GM12878 (cell line): ENCODE results near the gene LRRC58. TPM values are rescaled to one million over a fixed set of nuclear protein-coding genes. Genes with fewer than 3 reads are reported as not detected.

ENCODE experiments used
- ATAC-seq: fragments of 200-7000 bp; cut with Tn5 transposase; 3 replicates; pipeline ENCODE4 v1.9.1; 2020; ENCODE audit warnings: mild to moderate bottlenecking, moderate library complexity
- BruUV-seq: library from RNA; stranded (reverse); fragments of 400-500 nt; replicated peaks from 2 replicates; lab custom pipeline; 2021; lab: Mats Ljungman, UMichigan
- CTCF ChIA-PET: fragments of 300-600 bp; sonication (Branson Sonifier 250); formaldehyde crosslinking; extraction: SDS; loops from one replicate; lab custom pipeline; 2021; ENCODE audit warnings: inconsistent platforms; lab: Yijun Ruan, JAX
- POLR2A ChIA-PET: fragments of 350-600 bp; formaldehyde crosslinking; extraction: SDS; loops from one replicate; lab custom pipeline; 2021; ENCODE audit warnings: inconsistent platforms; lab: Charles Lee
- RAD21 ChIA-PET: fragments of 300-600 bp; sonication (Branson Sonifier 250); formaldehyde crosslinking; loops from one replicate; lab custom pipeline; 2023; ENCODE audit warnings: antibody characterized with exemption; ENCODE audit not compliant: unreplicated experiment; lab: Charles Lee
- SMC1A ChIA-PET: fragments of 300-600 bp; sonication (Branson Sonifier 250); formaldehyde crosslinking; loops from one replicate; lab custom pipeline; 2023; ENCODE audit not compliant: unreplicated experiment, uncharacterized antibody; lab: Charles Lee
- DNase-seq: peaks from one replicate; pipeline ENCODE4 v3.0.0-alpha.2; 2011; ENCODE audit warnings: low read depth, low spot score
- FAIRE-seq: peaks from 3 replicates; lab custom pipeline; 2011; peaks lifted over from hg19 to GRCh38; lab: Jason Lieb, UNC
- H2AFZ ChIP-seq: 2 replicates; pipeline ENCODE4 v1.6.0; 2011; ENCODE audit warnings: low read depth, low read length, control low read depth; ENCODE audit not compliant: control insufficient read depth
- H3K27ac ChIP-seq: 2 replicates; pipeline ENCODE4 v1.5.1; 2011; ENCODE audit warnings: control low read depth; ENCODE audit not compliant: control insufficient read depth, insufficient read depth
- H3K27me3 ChIP-seq, 2 experiments: replicated peaks in 1 of 2; 2 replicates each; pipeline versions ENCODE4 v1.6.0 to v1.6.1; 2011; ENCODE audit warnings: low read length in 1 of 2; ENCODE audit not compliant: control insufficient read depth in 2 of 2, insufficient read depth in 2 of 2
- H3K36me3 ChIP-seq, 2 experiments: 2 replicates each; pipeline ENCODE4 v1.5.1; 2011; ENCODE audit warnings: low read length in 1 of 2; ENCODE audit not compliant: control insufficient read depth in 2 of 2, insufficient read depth in 2 of 2
- H3K4me1 ChIP-seq: 2 replicates; pipeline ENCODE4 v1.6.1; 2011; ENCODE audit warnings: mild to moderate bottlenecking, low read length, moderate library complexity, mixed read lengths; ENCODE audit not compliant: control insufficient read depth, insufficient read depth
- H3K4me2 ChIP-seq: 2 replicates; pipeline ENCODE4 v1.6.0; 2011; ENCODE audit warnings: control low read depth; ENCODE audit not compliant: control insufficient read depth, insufficient read depth
- H3K4me3 ChIP-seq: fragments of 200-600 bp; sonication (generic); 2 replicates; pipeline ENCODE4 v1.5.1; 2016
- H3K79me2 ChIP-seq: 2 replicates; pipeline ENCODE4 v1.6.0; 2011; ENCODE audit warnings: low read length; ENCODE audit not compliant: control insufficient read depth, insufficient read depth
- H3K9ac ChIP-seq: 2 replicates; pipeline ENCODE4 v1.8.0; 2011; ENCODE audit warnings: low read length, control low read depth, mixed read lengths; ENCODE audit not compliant: control insufficient read depth, insufficient read depth
- H3K9me3 ChIP-seq: replicated peaks from 3 replicates; pipeline ENCODE4 v1.5.1; 2011; ENCODE audit warnings: mild to moderate bottlenecking, low read length; ENCODE audit not compliant: control insufficient read depth, insufficient read depth
- H4K20me1 ChIP-seq: 2 replicates; pipeline ENCODE4 v1.6.0; 2011; ENCODE audit not compliant: control insufficient read depth, insufficient read depth
- BRCA1 ChIP-seq: IDR thresholded peaks from 2 replicates; pipeline ENCODE4 v1.6.1; 2011; ENCODE audit warnings: low read depth, low read length, improper control_type of control experiment
- EED ChIP-seq: sonication (generic); IDR thresholded peaks from 2 replicates; pipeline ENCODE4 v1.6.1; 2016; ENCODE audit warnings: antibody characterized with exemption, low read depth
- ETV6 ChIP-seq, 2 experiments: fragments of 450-650 bp in 1 of 2; IDR thresholded peaks in 1 of 2; conservative IDR thresholded peaks in 1 of 2; 2 replicates each; pipeline ENCODE4 v1.6.1; 2014; ENCODE audit warnings: antibody characterized with exemption in 1 of 2, borderline replicate concordance in 1 of 2, low read depth in 1 of 2, mild to moderate bottlenecking in 1 of 2, moderate library complexity in 1 of 2
- EZH2 ChIP-seq: IDR thresholded peaks from 2 replicates; pipeline ENCODE4 v1.6.1; 2012; ENCODE audit warnings: low read depth, mild to moderate bottlenecking, control low read depth, inconsistent platforms, low read length, borderline replicate concordance; ENCODE audit not compliant: control insufficient read depth
- GABPA ChIP-seq: IDR thresholded peaks from 2 replicates; pipeline ENCODE4 v1.6.1; 2014; ENCODE audit warnings: antibody characterized with exemption, low read depth, mild to moderate bottlenecking, inconsistent platforms
- GATAD2B ChIP-seq: fragments of 450-650 bp; conservative IDR thresholded peaks from 2 replicates; pipeline ENCODE4 v1.6.1; 2017; ENCODE audit warnings: low read depth, mild to moderate bottlenecking, moderate library complexity
- IKZF2 ChIP-seq, 2 experiments: fragments of 450-650 bp; IDR thresholded peaks; 2 replicates each; pipeline ENCODE4 v1.6.1; 2017; ENCODE audit warnings: mild to moderate bottlenecking in 2 of 2, moderate library complexity in 2 of 2
- MEF2B ChIP-seq: fragments of 450-650 bp; IDR thresholded peaks from 2 replicates; pipeline ENCODE4 v1.6.1; 2018; ENCODE audit warnings: mild to moderate bottlenecking, moderate library complexity; ENCODE audit not compliant: partially characterized antibody, poor library complexity, severe bottlenecking
- NBN ChIP-seq: fragments of 450-650 bp; IDR thresholded peaks from 2 replicates; pipeline ENCODE4 v1.6.1; 2016
- NFXL1 ChIP-seq: fragments of 450-650 bp; IDR thresholded peaks from 2 replicates; pipeline ENCODE4 v1.6.1; 2017; ENCODE audit warnings: antibody characterized with exemption, mild to moderate bottlenecking, borderline replicate concordance
- RB1 ChIP-seq: fragments of 450-650 bp; formaldehyde crosslinking; IDR thresholded peaks from 2 replicates; pipeline ENCODE4 v1.6.1; 2017; ENCODE audit warnings: mild to moderate bottlenecking, borderline replicate concordance
- SRF ChIP-seq, 2 experiments: IDR thresholded peaks; 2 replicates each; pipeline ENCODE4 v1.6.1; 2011; ENCODE audit warnings: low read depth in 2 of 2, low read length in 2 of 2, mild to moderate bottlenecking in 1 of 2, moderate library complexity in 1 of 2
- STAT3 ChIP-seq: IDR thresholded peaks from 2 replicates; pipeline ENCODE4 v1.6.1; 2011; ENCODE audit warnings: low read depth, low read length, improper control_type of control experiment
- TCF7 ChIP-seq: IDR thresholded peaks from 2 replicates; pipeline ENCODE4 v1.6.1; 2014; ENCODE audit warnings: antibody characterized with exemption, borderline replicate concordance
- USF1 ChIP-seq: IDR thresholded peaks from 2 replicates; pipeline ENCODE4 v1.6.1; 2011; ENCODE audit warnings: borderline replicate concordance, low read depth, mild to moderate bottlenecking, moderate library complexity, mixed read lengths, low read length; ENCODE audit not compliant: insufficient read depth; ENCODE audit errors: extremely low read length
- ZNF592 ChIP-seq: fragments of 450-650 bp; IDR thresholded peaks from 2 replicates; pipeline ENCODE4 v1.6.1; 2017; ENCODE audit warnings: mild to moderate bottlenecking, moderate library complexity
- WGBS: methylation state at CpG from one replicate; pipeline ENCODE4 v1.1.6; 2016; ENCODE audit warnings: low lambda C conversion rate; ENCODE audit not compliant: insufficient replicate concordance, insufficient coverage; ENCODE audit errors: missing lambda C conversion rate; 5-methylcytosine and 5-hydroxymethylcytosine counted together
- in situ Hi-C: fragments of 300-500 bp; cut with MboI; formaldehyde crosslinking; loops from 9 replicates; pipeline ENCODE4 v1.14.3; 2018; ENCODE audit warnings: mixed read lengths
- intact Hi-C: fragments of 100-400 bp; cut with micrococcal nuclease; formaldehyde crosslinking; loops from one replicate; pipeline ENCODE4 v1.14.2; 2022; ENCODE audit not compliant: unreplicated experiment
- polyA plus RNA-seq, 11 experiments: library from polyadenylated mRNA; depleted of rRNA in 4 of 11; unstranded in 6 of 11; stranded (reverse) in 5 of 11; fragments of >200 nt; fragmentation: Nextera tagmentation in 4 of 11; fragmentation: Illumina TruSeq in 1 of 11; extraction: Ambion mirVana in 4 of 11; extraction: Trizol in 1 of 11; gene quantifications; 1 replicate in 1 of 11; 2 replicates in 10 of 11; pipeline versions ENCODE4 v1.2.1 to v1.2.3, GENCODE V29; 2011 to 2016; ENCODE audit warnings: inconsistent platforms in 2 of 11, missing spikeins in 2 of 11, low read depth in 1 of 11
- total RNA-seq, 4 experiments: library from RNA; depleted of rRNA in 3 of 4; stranded (reverse); fragments of >200 nt in 3 of 4; fragmentation: Illumina TruSeq in 1 of 4; extraction: Trizol in 1 of 4; gene quantifications; 2 replicates each; pipeline versions ENCODE4 v1.2.1 to v1.2.3, GENCODE V29; 2013 to 2021
- TF ChIP-seq, protein P1 (sequence below): IDR thresholded peaks from 2 replicates; pipeline ENCODE4 v1.6.1; 2012; ENCODE audit warnings: low read depth, low read length, improper control_type of control experiment

LRRC58 gene
- total and polyA plus RNA-seq, 10 of the 15 experiments (the other 5 are each of a cell fraction or from before 2014, with no cell fraction given) = 7.7 to 29.5 (median 18.8) TPM

DNA sequence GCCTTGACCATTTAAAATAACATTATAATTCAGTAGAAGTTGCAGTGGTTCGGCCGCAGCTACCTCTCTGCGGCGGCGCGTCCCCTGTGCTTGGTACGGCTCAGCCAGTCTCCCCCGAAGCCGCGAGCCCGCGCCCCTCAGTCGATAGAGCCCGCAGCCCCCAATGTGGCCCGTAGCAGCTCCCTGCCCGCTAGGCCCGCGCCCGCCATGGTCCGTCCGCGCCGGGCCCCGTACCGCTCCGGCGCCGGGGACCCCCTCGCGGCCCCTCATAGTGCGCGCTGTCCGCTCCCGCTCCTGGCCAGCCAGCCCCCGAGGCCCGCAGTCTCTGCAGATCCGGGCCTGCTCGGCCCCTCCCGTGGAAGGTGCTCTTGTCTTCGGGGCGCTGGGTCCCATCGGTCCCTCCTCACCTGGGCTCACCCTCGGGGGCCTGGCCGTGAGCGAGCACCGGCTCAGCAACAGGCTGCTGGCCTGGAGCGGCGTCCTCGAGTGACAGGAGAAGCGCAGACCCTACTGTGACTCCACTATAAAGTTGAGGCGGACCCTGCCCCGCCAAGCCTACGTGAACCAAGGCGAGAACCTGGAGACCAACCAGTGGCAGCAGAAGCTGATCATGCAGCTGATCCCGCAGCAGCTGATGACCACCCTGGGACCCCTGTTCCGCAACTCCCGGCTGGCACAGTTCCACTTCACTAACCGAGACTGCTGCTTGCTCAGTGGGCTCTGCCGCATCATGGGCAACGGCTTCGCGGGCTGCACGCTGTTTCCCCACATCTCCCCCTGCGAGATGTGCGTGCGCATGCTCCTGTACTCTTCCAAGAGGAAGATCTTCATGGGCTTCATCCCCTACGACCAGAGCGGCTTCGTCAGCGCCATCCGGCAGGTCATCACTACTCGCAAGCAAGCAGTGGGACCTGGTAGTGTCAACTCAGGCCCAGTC, 42.4 kb downstream of the LRRC58 start:
- no peak overlapping the region for H3K4me2 ChIP-seq
- no peak overlapping the region for H3K27ac ChIP-seq
- H3K36me3 ChIP-seq = no peaks in the 10 kb centered on the region
- H3K9ac ChIP-seq = no peak overlapping the region
- H3K4me1 ChIP-seq = no peaks in the 10 kb centered on the region
- no peaks in the 10 kb centered on the region for H4K20me1 ChIP-seq
- BruUV-seq = no TSS peak
- CTCF ChIA-PET = no interaction called here
- no peaks in the 10 kb centered on the region for H3K27me3 ChIP-seq
- RAD21 ChIA-PET = no interaction called here
- H3K79me2 ChIP-seq = no peaks in the 10 kb centered on the region
- no peak for ATAC-seq
- no peak for DNase-seq
- intact Hi-C loops (no loop called here), in situ Hi-C loops (no loop called here)
- 94% methylated on average over 57 of the region's 72 CpGs for WGBS
- SMC1A ChIA-PET = no interaction called here
- no peak for FAIRE-seq
- POLR2A ChIA-PET = no interaction called here
- H3K9me3 ChIP-seq = no peaks in the 10 kb centered on the region; the same call in 2 of the 3 replicates
- no peak overlapping the region for H2AFZ ChIP-seq
- no peak overlapping the region for H3K4me3 ChIP-seq
- TF ChIP-seq EZH2 (no peak), ETV6 (conservative IDR thresholded peaks at IDR 0.05 in 1 of 2, IDR thresholded peaks at IDR 0.05 in 1 of 2; ENCODE audit: borderline replicate concordance in 1 of 2, low read depth in 1 of 2) (no peak), NFXL1 (no peak), IKZF2 (IDR thresholded peaks at IDR 0.05) (no peak), USF1 (no peak), TCF7 (no peak), STAT3 (no peak), NBN (no peak), GABPA (no peak), BRCA1 (no peak), EED (no peak), MEF2B (no peak), GATAD2B (no peak), ZNF592 (no peak), SRF (IDR thresholded peaks at IDR 0.05; ENCODE audit: low read depth in 2 of 2, low read length in 2 of 2) (no peak), RB1 (no peak)
- TF ChIP-seq, protein P1, sequence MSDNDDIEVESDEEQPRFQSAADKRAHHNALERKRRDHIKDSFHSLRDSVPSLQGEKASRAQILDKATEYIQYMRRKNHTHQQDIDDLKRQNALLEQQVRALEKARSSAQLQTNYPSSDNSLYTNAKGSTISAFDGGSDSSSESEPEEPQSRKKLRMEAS = no peak
